Fibroblast of mammary gland (primary cell): ENCODE data around the gene GGT6.
"Not testable (repeated sequence)": the region's sequence is repeated elsewhere in the genome, so short reads cannot be mapped to it uniquely, and the experiment has no call there.

Experiments used
- DNase-seq: peaks from one replicate; pipeline ENCODE4 v3.0.0-alpha.2; 2010; ENCODE audit warnings: low read depth
- H3K4me3 ChIP-seq: 2 replicates; pipeline ENCODE4 v1.5.1; 2011; ENCODE audit warnings: low read depth, mild to moderate bottlenecking, low read length, moderate library complexity; ENCODE audit not compliant: control insufficient read depth
- TF ChIP-seq, protein P1 (sequence below): conservative IDR thresholded peaks from 2 replicates; pipeline ENCODE4 v1.5.1; 2011; ENCODE audit warnings: low read depth, low read length, inconsistent platforms; ENCODE audit not compliant: control insufficient read depth, insufficient read depth

The GGT6 gene

DNA sequence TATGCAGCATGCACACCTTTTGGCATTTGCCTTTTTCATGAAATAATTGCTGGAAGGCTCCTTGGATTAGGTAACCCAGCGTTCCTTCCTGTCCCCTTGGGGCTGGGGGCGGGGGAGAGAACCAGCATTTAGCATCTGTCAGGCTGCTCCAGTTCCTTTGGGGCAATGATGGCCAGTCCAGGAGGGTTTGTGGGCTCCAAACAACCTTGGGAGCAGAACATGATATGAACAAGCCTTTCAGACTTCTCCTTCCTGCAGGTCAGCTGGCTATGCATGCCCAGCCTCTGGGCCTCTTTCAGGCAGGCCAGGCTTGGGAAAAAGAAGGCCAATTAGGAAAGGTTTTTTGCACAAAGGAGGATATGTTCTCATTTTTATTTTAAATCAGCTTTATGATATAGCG lies 22.8 kb upstream of the GGT6 start:
- DNase-seq = no peak
- H3K4me3 ChIP-seq = no peak overlapping the region
- TF ChIP-seq, protein P1, sequence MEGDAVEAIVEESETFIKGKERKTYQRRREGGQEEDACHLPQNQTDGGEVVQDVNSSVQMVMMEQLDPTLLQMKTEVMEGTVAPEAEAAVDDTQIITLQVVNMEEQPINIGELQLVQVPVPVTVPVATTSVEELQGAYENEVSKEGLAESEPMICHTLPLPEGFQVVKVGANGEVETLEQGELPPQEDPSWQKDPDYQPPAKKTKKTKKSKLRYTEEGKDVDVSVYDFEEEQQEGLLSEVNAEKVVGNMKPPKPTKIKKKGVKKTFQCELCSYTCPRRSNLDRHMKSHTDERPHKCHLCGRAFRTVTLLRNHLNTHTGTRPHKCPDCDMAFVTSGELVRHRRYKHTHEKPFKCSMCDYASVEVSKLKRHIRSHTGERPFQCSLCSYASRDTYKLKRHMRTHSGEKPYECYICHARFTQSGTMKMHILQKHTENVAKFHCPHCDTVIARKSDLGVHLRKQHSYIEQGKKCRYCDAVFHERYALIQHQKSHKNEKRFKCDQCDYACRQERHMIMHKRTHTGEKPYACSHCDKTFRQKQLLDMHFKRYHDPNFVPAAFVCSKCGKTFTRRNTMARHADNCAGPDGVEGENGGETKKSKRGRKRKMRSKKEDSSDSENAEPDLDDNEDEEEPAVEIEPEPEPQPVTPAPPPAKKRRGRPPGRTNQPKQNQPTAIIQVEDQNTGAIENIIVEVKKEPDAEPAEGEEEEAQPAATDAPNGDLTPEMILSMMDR = no peak

- no peak for DNase-seq
- TF ChIP-seq, protein P1 = no peak
- H3K4me3 ChIP-seq = no peak overlapping the region
Observed at GRCh38 chr17:4582691-4583090, 22.3 kb upstream of the GGT6 start.

DNA sequence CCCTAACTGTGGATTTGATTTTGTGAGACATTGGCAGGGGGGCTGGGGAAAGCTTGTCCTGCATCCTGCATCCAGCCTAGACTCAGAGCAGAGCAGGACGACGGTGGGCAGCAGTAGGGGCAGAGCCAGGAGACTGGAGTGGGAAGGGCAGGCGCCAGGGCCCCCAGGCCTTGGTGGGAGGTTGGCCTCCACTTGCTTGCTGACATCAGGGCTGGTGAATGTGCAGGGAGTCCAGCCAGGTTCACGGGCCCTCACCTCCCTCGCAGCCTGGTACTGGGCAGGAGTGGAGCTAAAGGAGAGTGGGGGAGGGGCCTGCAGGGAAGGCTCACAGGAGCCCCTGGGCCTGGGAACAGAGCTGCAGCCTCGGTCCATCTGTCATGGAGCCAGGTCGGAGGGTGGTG lies 21.7 kb upstream of the GGT6 start:
- H3K4me3 ChIP-seq = no peak overlapping the region
- DNase-seq = no peak
- TF ChIP-seq, protein P1 = no peak

GRCh38 chr17:4580291-4580690 lies 19.9 kb upstream of the GGT6 start:
- DNase-seq = no peak
- TF ChIP-seq, protein P1 = no peak
- H3K4me3 ChIP-seq = no peak overlapping the region

GRCh38 chr17:4579678-4580077 lies 19.3 kb upstream of the GGT6 start:
- TF ChIP-seq, protein P1 = no peak
- no peak for DNase-seq
- no peak overlapping the region for H3K4me3 ChIP-seq

GRCh38 chr17:4578349-4578748 lies 18.0 kb upstream of the GGT6 start:
- H3K4me3 ChIP-seq, DNase-seq: not testable (repeated sequence)

- TF ChIP-seq, protein P1 = no peak
- H3K4me3 ChIP-seq = no peak overlapping the region
- DNase-seq = no peak
Observed at GRCh38 chr17:4577386-4577993, 17.1 kb upstream of the GGT6 start.
